H1 (cell line): ENCODE data around the gene MAP3K15. TPM values are rescaled to one million over a fixed set of nuclear protein-coding genes. Genes with fewer than 3 reads are reported as not detected.

Experiments
- CTCF ChIA-PET: fragments of 300-600 bp; sonication (Branson Sonifier 250); formaldehyde crosslinking; loops from one replicate; lab custom pipeline; 2021; ENCODE audit not compliant: partially characterized antibody; lab: Charles Lee
- POLR2A ChIA-PET: fragments of 300-600 bp; sonication (Branson Sonifier 250); formaldehyde crosslinking; loops from one replicate; lab custom pipeline; 2021; ENCODE audit warnings: inconsistent platforms; ENCODE audit not compliant: partially characterized antibody; lab: Charles Lee
- DNase-seq, 2 experiments: peaks; one replicate each; pipeline versions ENCODE4 v3.0.0 to v3.0.0-alpha.2; 2010 to 2022; ENCODE audit warnings: low spot score in 2 of 2, low read depth in 1 of 2, mixed read lengths in 1 of 2
- FAIRE-seq: peaks from 2 replicates; lab custom pipeline; 2011; peaks lifted over from hg19 to GRCh38; lab: Jason Lieb, UNC
- H2AFZ ChIP-seq: 2 replicates; pipeline ENCODE4 v1.8.1; 2012; ENCODE audit warnings: low read length, inconsistent platforms
- H2AK5ac ChIP-seq: 2 replicates; pipeline ENCODE4 v1.6.1; 2013; ENCODE audit warnings: low read depth, low read length
- H2BK120ac ChIP-seq: replicated peaks from 2 replicates; pipeline ENCODE3; 2013; ENCODE audit warnings: low read depth, low read length, inconsistent platforms
- H2BK12ac ChIP-seq: 2 replicates; pipeline ENCODE4 v1.6.1; 2013; ENCODE audit warnings: low read depth, low read length
- H2BK15ac ChIP-seq: 2 replicates; pipeline ENCODE4 v1.6.1; 2013; ENCODE audit warnings: low read length
- H2BK20ac ChIP-seq: 2 replicates; pipeline ENCODE4 v1.6.1; 2013; ENCODE audit warnings: low read length
- H2BK5ac ChIP-seq: 2 replicates; pipeline ENCODE4 v1.6.1; 2013; ENCODE audit warnings: low read depth, low read length
- H3K14ac ChIP-seq: 2 replicates; pipeline ENCODE4 v1.6.1; 2013; ENCODE audit warnings: inconsistent platforms; ENCODE audit not compliant: insufficient read length
- H3K18ac ChIP-seq: 2 replicates; pipeline ENCODE4 v1.6.1; 2013; ENCODE audit warnings: low read length; ENCODE audit errors: extremely low read depth
- H3K23ac ChIP-seq: 2 replicates; pipeline ENCODE4 v1.6.1; 2013; ENCODE audit warnings: inconsistent platforms; ENCODE audit not compliant: insufficient read length
- H3K23me2 ChIP-seq: 2 replicates; pipeline ENCODE4 v1.6.1; 2013; ENCODE audit warnings: low read depth, low read length
- H3K27ac ChIP-seq: 2 replicates; pipeline ENCODE4 v1.6.1; 2011; ENCODE audit warnings: low read depth, low read length, inconsistent platforms
- H3K27me3 ChIP-seq, 4 experiments: replicated peaks in 1 of 4; 1 replicate in 1 of 4; 2 replicates in 3 of 4; pipeline versions ENCODE4 v1.6.1 to v1.8.1; 2011 to 2013; ENCODE audit warnings: low read length in 3 of 4, mild to moderate bottlenecking in 3 of 4, inconsistent platforms in 2 of 4, mixed read lengths in 2 of 4, moderate library complexity in 1 of 4; ENCODE audit not compliant: control insufficient read depth in 3 of 4, insufficient read depth in 3 of 4; ENCODE audit errors: extremely low read depth in 1 of 4
- H3K36me3 ChIP-seq, 4 experiments: 2 replicates each; pipeline versions ENCODE4 v1.6.1 to v1.8.1; 2011 to 2013; ENCODE audit warnings: mild to moderate bottlenecking in 4 of 4, low read length in 3 of 4, moderate library complexity in 2 of 4, control low read depth in 1 of 4, inconsistent platforms in 1 of 4; ENCODE audit not compliant: insufficient read depth in 4 of 4, control insufficient read depth in 2 of 4
- H3K4ac ChIP-seq: replicated peaks from 2 replicates; pipeline ENCODE3; 2013; ENCODE audit warnings: low read length, low read depth, mixed read lengths, inconsistent platforms; ENCODE audit not compliant: insufficient read length
- H3K4me1 ChIP-seq, 4 experiments: replicated peaks in 1 of 4; 1 replicate in 1 of 4; 2 replicates in 3 of 4; pipeline versions ENCODE4 v1.6.1 to v1.8.1; 2011 to 2013; ENCODE audit warnings: low read length in 3 of 4, inconsistent platforms in 2 of 4, mixed read lengths in 1 of 4; ENCODE audit not compliant: insufficient read depth in 4 of 4, control insufficient read depth in 3 of 4
- H3K4me2 ChIP-seq, 2 experiments: 2 replicates each; pipeline versions ENCODE4 v1.6.1 to v1.8.1; 2011 to 2013; ENCODE audit warnings: low read depth in 2 of 2, low read length in 2 of 2, control low read depth in 1 of 2, inconsistent platforms in 1 of 2, mild to moderate bottlenecking in 1 of 2; ENCODE audit not compliant: insufficient read depth in 1 of 2
- H3K4me3 ChIP-seq, 4 experiments: fragments of 200-600, 300-600 bp in 1 of 4; sonication (generic), shearing (Covaris generic), sonication (Bioruptor Twin) in 1 of 4; 2 replicates each; pipeline versions ENCODE4 v1.5.1 to v1.8.1; 2011 to 2016; ENCODE audit warnings: low read length in 4 of 4, low read depth in 3 of 4, control low read depth in 2 of 4, inconsistent platforms in 2 of 4, mild to moderate bottlenecking in 2 of 4, mixed read lengths in 1 of 4, moderate library complexity in 1 of 4; ENCODE audit not compliant: insufficient read depth in 2 of 4; ENCODE audit errors: extremely low read depth in 1 of 4
- H3K56ac ChIP-seq: replicated peaks from 2 replicates; pipeline ENCODE3; 2013; ENCODE audit warnings: low read depth, mild to moderate bottlenecking, mixed read lengths, low read length, inconsistent platforms; ENCODE audit not compliant: insufficient read length
- H3K79me1 ChIP-seq: 2 replicates; pipeline ENCODE4 v1.6.1; 2013; ENCODE audit warnings: low read depth, low read length, control low read depth
- H3K79me2 ChIP-seq, 2 experiments: 2 replicates each; pipeline versions ENCODE4 v1.6.1 to v1.8.1; 2012 to 2013; ENCODE audit warnings: low read length in 2 of 2, mild to moderate bottlenecking in 2 of 2, inconsistent platforms in 1 of 2; ENCODE audit not compliant: insufficient read depth in 2 of 2, control insufficient read depth in 1 of 2
- H3K9ac ChIP-seq, 4 experiments: replicated peaks in 1 of 4; 1 replicate in 1 of 4; 2 replicates in 3 of 4; pipeline versions ENCODE4 v1.6.1 to v1.8.1; 2011 to 2013; ENCODE audit warnings: low read depth in 3 of 4, low read length in 3 of 4, control low read depth in 2 of 4, mild to moderate bottlenecking in 2 of 4, moderate library complexity in 2 of 4, inconsistent platforms in 1 of 4; ENCODE audit errors: extremely low read depth in 1 of 4
- H3K9me3 ChIP-seq, 2 experiments: 2 replicates each; pipeline versions ENCODE4 v1.6.1 to v1.8.1; 2012 to 2013; ENCODE audit warnings: mild to moderate bottlenecking in 2 of 2, moderate library complexity in 2 of 2, control low read depth in 1 of 2, inconsistent platforms in 1 of 2, low read depth in 1 of 2, low read length in 1 of 2, mixed read lengths in 1 of 2; ENCODE audit not compliant: insufficient read depth in 2 of 2
- H4K20me1 ChIP-seq, 2 experiments: replicated peaks in 1 of 2; 2 replicates each; pipeline versions ENCODE3 to v1.8.1; 2011 to 2013; ENCODE audit warnings: inconsistent platforms in 2 of 2, low read length in 2 of 2, mild to moderate bottlenecking in 1 of 2; ENCODE audit not compliant: insufficient read depth in 2 of 2, control insufficient read depth in 1 of 2
- H4K5ac ChIP-seq: 2 replicates; pipeline ENCODE4 v1.6.1; 2013; ENCODE audit warnings: low read length, low read depth, mixed read lengths, inconsistent platforms; ENCODE audit not compliant: insufficient read length
- H4K8ac ChIP-seq: 2 replicates; pipeline ENCODE4 v1.8.0; 2013; ENCODE audit warnings: mild to moderate bottlenecking, moderate library complexity, low read length, inconsistent platforms; ENCODE audit not compliant: insufficient read depth; ENCODE audit errors: extremely low read depth
- H4K91ac ChIP-seq: replicated peaks from 2 replicates; pipeline ENCODE3; 2013; ENCODE audit warnings: low read length, mixed read lengths, inconsistent platforms; ENCODE audit not compliant: insufficient read length
- ASH2L ChIP-seq: fragments of 200-600, 300-600 bp; sonication (generic); IDR thresholded peaks from one replicate; pipeline ENCODE4 v1.7.1; 2017; ENCODE audit warnings: low read length
- BCL11A ChIP-seq, 2 experiments: IDR thresholded peaks; one replicate each; pipeline ENCODE4 v1.6.1; 2011; ENCODE audit warnings: low read depth in 2 of 2, low read length in 2 of 2, mild to moderate bottlenecking in 2 of 2
- CHD1 ChIP-seq: IDR thresholded peaks from 2 replicates; pipeline ENCODE4 v1.6.1; 2012; ENCODE audit warnings: low read depth, low read length, improper control_type of control experiment
- CTCF ChIP-seq, 3 experiments: IDR thresholded peaks; 1 replicate in 2 of 3; 2 replicates in 1 of 3; pipeline versions ENCODE4 v1.5.1 to v1.6.1; 2011; ENCODE audit warnings: low read length in 3 of 3, mild to moderate bottlenecking in 3 of 3, inconsistent platforms in 2 of 3, low read depth in 1 of 3, moderate library complexity in 1 of 3; ENCODE audit not compliant: insufficient read depth in 1 of 3; ENCODE audit errors: control extremely low read depth in 1 of 3
- FOSL1 ChIP-seq: IDR thresholded peaks from 2 replicates; pipeline ENCODE4 v1.6.1; 2011; ENCODE audit warnings: mild to moderate bottlenecking, low read depth, low read length, moderate library complexity; ENCODE audit not compliant: insufficient read depth
- GTF2F1 ChIP-seq: IDR thresholded peaks from 2 replicates; pipeline ENCODE4 v1.6.1; 2012; ENCODE audit warnings: low read depth, low read length, improper control_type of control experiment, borderline replicate concordance
- MAFK ChIP-seq: IDR thresholded peaks from 2 replicates; pipeline ENCODE4 v1.6.1; 2012; ENCODE audit warnings: low read depth, mild to moderate bottlenecking, improper control_type of control experiment, low read length
- NANOG ChIP-seq: IDR thresholded peaks from 2 replicates; pipeline ENCODE4 v1.6.1; 2011; ENCODE audit warnings: low read length, low read depth, mild to moderate bottlenecking, inconsistent platforms; ENCODE audit not compliant: insufficient read depth, poor library complexity, severe bottlenecking
- RAD21 ChIP-seq, 2 experiments: IDR thresholded peaks in 1 of 2; conservative IDR thresholded peaks in 1 of 2; 2 replicates each; pipeline ENCODE4 v1.6.1; 2011; ENCODE audit warnings: low read depth in 2 of 2, low read length in 2 of 2, improper control_type of control experiment in 1 of 2, inconsistent platforms in 1 of 2, mild to moderate bottlenecking in 1 of 2, moderate library complexity in 1 of 2
- SRF ChIP-seq: IDR thresholded peaks from 2 replicates; pipeline ENCODE4 v1.6.1; 2011; ENCODE audit warnings: mild to moderate bottlenecking, low read depth, low read length, moderate library complexity
- SUZ12 ChIP-seq: fragments of 200-600 bp; sonication (generic); IDR thresholded peaks from 2 replicates; pipeline ENCODE4 v1.6.1; 2012; ENCODE audit warnings: mild to moderate bottlenecking, inconsistent platforms, low read length, moderate library complexity, mixed read lengths
- TBP ChIP-seq: IDR thresholded peaks from 2 replicates; pipeline ENCODE4 v1.6.1; 2011; ENCODE audit warnings: low read depth, low read length, improper control_type of control experiment
- WGBS, 2 experiments: shearing (Covaris generic) in 1 of 2; methylation state at CpG; one replicate each; pipeline versions ENCODE4 v1.1.6 to v1.1.7; 2013 to 2015; ENCODE audit warnings: low lambda C conversion rate in 2 of 2, mixed read lengths in 2 of 2, inconsistent platforms in 1 of 2, low coverage in 1 of 2, missing lambda C conversion rate in 1 of 2; ENCODE audit not compliant: insufficient replicate concordance in 2 of 2, insufficient coverage in 1 of 2, insufficient read length in 1 of 2; ENCODE audit errors: extremely low coverage in 1 of 2, missing lambda C conversion rate in 1 of 2; 5-methylcytosine and 5-hydroxymethylcytosine counted together
- polyA plus RNA-seq, 7 experiments: library from polyadenylated mRNA; depleted of rRNA in 3 of 7; stranded (reverse) in 5 of 7; unstranded in 2 of 7; fragments of >200 nt in 5 of 7; fragments of 200-250 nt in 2 of 7; gene quantifications; 1 replicate in 5 of 7; 2 replicates in 1 of 7; 4 replicates in 1 of 7; pipeline versions ENCODE4 v1.2.1 to v1.2.3, GENCODE V29; 2011 to 2013; ENCODE audit warnings: missing spikeins in 2 of 7, mixed read lengths in 2 of 7
- total RNA-seq: library from RNA; stranded (reverse); fragmentation: NEBNext Ultra II Directional; extraction: Animal tissue kit (Norgen Biotek cat#: 25700); gene quantifications from 2 replicates; pipeline ENCODE4 v1.2.1, GENCODE V29; 2021

Gene MAP3K15
- total and polyA plus RNA-seq, 2 of the 8 experiments (the other 6 are each of a cell fraction or from before 2014, with no cell fraction given) = 1.8 to 2.4 TPM

- Histone ChIP-seq H3K9ac (no peak overlapping the region), H3K36me3 (no peaks in the 10 kb centered on the region), H3K4me3 (no peak overlapping the region), H3K27ac (no peak overlapping the region), H4K5ac (no peak overlapping the region), H3K18ac (no peak overlapping the region), H2BK15ac (no peak overlapping the region), H3K9me3 (no peaks in the 10 kb centered on the region), H3K27me3 (no peaks in the 10 kb centered on the region), H2AK5ac (no peak overlapping the region), H2BK5ac (no peak overlapping the region), H2BK12ac (no peak overlapping the region), H3K4me1 (no peaks in the 10 kb centered on the region), H3K23ac (no peak overlapping the region), H2AFZ (no peak overlapping the region), H2BK20ac (no peak overlapping the region), H3K14ac (no peak overlapping the region), H3K79me2 (no peaks in the 10 kb centered on the region), H3K79me1 (no peaks in the 10 kb centered on the region), H3K23me2 (no peaks in the 10 kb centered on the region), H4K8ac (no peak overlapping the region), H3K4ac (no peak overlapping the region), H3K4me2 (no peak overlapping the region), H4K91ac (no peak overlapping the region), H2BK120ac (no peak overlapping the region), H3K56ac (no peak overlapping the region), H4K20me1 (no peaks in the 10 kb centered on the region)
- POLR2A ChIA-PET = no interaction called here
- FAIRE-seq = peak; percentile 19
- CTCF ChIA-PET = interaction anchor here (0.6 to 2.7 kb wide), 14 partner anchors 9 to 570 kb away, joined by 3 to 13 read pairs (median 3); no protein-coding TSS in a partner anchor
- WGBS, 2 experiments = 67% methylated on average over 2 of the region's 2 CpGs; no CpG with 5 or more reads in 1 of the 2 experiments
- DNase-seq = no peak
- TF ChIP-seq NANOG = no peak
- TF ChIP-seq SRF = no peak
- TF ChIP-seq SUZ12 = no peak
- no peak for TF ChIP-seq GTF2F1
- TF ChIP-seq CHD1 = no peak
- peak in 2 of 3 experiments; percentile 18 to 39; a peak in 3 of 4 replicates for TF ChIP-seq CTCF (IDR thresholded peaks at IDR 0.05; ENCODE audit: control extremely low read depth in 1 of 3, insufficient read depth in 1 of 3, low read depth in 1 of 3, low read length in 3 of 3)
- TF ChIP-seq BCL11A (IDR thresholded peaks at IDR 0.05; ENCODE audit: low read depth in 2 of 2, low read length in 2 of 2) = no peak
- TF ChIP-seq TBP = no peak
- no peak for TF ChIP-seq ASH2L
- no peak for TF ChIP-seq MAFK
- TF ChIP-seq FOSL1 = no peak
- peak; percentile 46 to 59 for TF ChIP-seq RAD21 (IDR thresholded peaks at IDR 0.05 in 1 of 2, conservative IDR thresholded peaks at IDR 0.05 in 1 of 2; ENCODE audit: low read depth in 2 of 2, low read length in 2 of 2)
These were observed 20.2 kb upstream of the MAP3K15 start for GRCh38 chrX:19535476-19535875.
